D721Med (cell line): ENCODE data around the gene HDGFL3.

Source experiments
- DNase-seq: peaks from one replicate; pipeline ENCODE4 v3.0.0; 2011; ENCODE audit warnings: low spot score; ENCODE audit not compliant: insufficient read length
- FAIRE-seq: peaks from 2 replicates; lab custom pipeline; 2011; peaks lifted over from hg19 to GRCh38; lab: Jason Lieb, UNC
- CTCF ChIP-seq: IDR thresholded peaks from 2 replicates; pipeline ENCODE4 v1.5.1; 2012; ENCODE audit warnings: mild to moderate bottlenecking, control low read depth; ENCODE audit not compliant: insufficient read depth; ENCODE audit errors: missing control alignments

The HDGFL3 gene

GRCh38 chr15:83082730-83083386 is 124.8 kb downstream of the HDGFL3 start:
- TF ChIP-seq CTCF, result no peak
- DNase-seq (no peak), FAIRE-seq (no peak)

GRCh38 chr15:83081256-83082014 is 126.2 kb downstream of the HDGFL3 start:
- no peak for TF ChIP-seq CTCF
- DNase-seq (no peak), FAIRE-seq (no peak)

- FAIRE-seq (no peak), DNase-seq (no peak)
- TF ChIP-seq CTCF, result no peak
These were observed 128.9 kb downstream of the HDGFL3 start for GRCh38 chr15:83078712-83079111.
